ENCODE data around the gene SYNRG. TPM values are rescaled to one million over a fixed set of nuclear protein-coding genes. Genes with fewer than 3 reads are reported as not detected.

The SYNRG gene
- polyA plus RNA-seq, 1 experiment: 24.9 TPM

DNA sequence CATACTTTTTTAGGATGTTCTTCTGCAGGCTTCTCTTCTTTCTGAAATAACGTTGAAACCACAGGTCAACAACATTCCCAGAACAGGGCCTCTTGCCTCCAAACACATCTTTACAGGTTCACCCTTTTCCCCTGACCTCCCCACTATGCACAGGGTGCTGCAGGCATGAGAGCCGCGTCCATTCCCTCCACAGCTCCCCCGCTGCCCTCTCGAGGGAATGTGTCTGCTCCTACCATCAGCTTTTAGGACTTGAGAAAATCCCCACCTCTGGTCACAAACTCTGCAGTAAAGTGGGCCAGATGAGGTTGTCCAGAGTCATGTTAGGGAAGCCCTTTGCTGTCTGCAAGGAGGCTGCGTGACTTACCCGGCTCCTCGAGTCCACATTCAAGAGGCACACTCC is 89.0 kb downstream of the SYNRG start:
- Histone ChIP-seq H3K4me3 (ENCODE audit: low read depth, low read length) (no peak overlapping the region), H3K27ac (ENCODE audit: low read depth, low read length) (peak overlapping the region; percentile 21), H3K27me3 (ENCODE audit: control insufficient read depth, insufficient read depth, low read length) (no peaks in the 10 kb centered on the region), H3K9me3 (ENCODE audit: control insufficient read depth, insufficient read depth, low read length) (no peaks in the 10 kb centered on the region)
- no peak for DNase-seq (ENCODE audit: low read depth, low spot score)
- TF ChIP-seq, protein P1, sequence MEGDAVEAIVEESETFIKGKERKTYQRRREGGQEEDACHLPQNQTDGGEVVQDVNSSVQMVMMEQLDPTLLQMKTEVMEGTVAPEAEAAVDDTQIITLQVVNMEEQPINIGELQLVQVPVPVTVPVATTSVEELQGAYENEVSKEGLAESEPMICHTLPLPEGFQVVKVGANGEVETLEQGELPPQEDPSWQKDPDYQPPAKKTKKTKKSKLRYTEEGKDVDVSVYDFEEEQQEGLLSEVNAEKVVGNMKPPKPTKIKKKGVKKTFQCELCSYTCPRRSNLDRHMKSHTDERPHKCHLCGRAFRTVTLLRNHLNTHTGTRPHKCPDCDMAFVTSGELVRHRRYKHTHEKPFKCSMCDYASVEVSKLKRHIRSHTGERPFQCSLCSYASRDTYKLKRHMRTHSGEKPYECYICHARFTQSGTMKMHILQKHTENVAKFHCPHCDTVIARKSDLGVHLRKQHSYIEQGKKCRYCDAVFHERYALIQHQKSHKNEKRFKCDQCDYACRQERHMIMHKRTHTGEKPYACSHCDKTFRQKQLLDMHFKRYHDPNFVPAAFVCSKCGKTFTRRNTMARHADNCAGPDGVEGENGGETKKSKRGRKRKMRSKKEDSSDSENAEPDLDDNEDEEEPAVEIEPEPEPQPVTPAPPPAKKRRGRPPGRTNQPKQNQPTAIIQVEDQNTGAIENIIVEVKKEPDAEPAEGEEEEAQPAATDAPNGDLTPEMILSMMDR (IDR thresholded peaks at IDR 0.05; ENCODE audit: low read depth, low read length): no peak
- CTCF ChIA-PET: interaction anchor here (0.6 kb wide), 1 partner anchor 49 kb away, joined by 4 read pairs; no protein-coding TSS in a partner anchor
- POLR2A ChIA-PET: no interaction called here

DNA sequence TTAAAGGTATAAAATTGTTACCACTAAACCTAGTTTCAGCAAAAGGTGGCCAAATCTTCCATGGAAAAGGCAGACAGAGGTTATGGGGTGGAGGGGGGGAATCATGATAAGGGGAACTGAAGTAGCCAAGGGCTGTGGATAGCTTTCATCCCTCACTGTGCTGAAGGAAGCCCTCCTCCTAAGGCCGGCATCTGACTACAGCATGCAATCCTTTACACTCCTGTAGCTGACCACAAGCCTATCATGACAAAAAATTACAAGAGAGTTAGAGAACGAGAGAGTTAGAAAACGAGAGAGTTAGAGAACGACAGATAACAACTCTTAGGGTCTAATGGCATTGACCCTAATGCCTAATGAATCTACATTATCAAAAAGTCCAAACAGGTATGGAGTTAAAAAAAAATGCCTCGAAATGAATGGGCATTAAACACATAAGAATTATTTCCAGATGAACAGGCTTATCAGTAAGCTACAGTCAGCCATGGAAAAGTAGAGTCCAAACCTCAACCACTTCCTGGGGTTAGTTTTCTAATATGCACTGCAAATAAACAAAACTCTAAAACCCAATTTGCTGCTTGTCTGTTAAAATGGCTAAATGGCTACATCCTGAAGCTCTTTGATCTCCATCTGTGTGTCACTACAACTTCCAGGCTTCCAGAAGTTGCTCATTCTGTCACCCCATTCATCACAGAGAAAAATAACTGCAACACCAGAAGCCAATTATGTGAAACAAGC is 89.8 kb downstream of the SYNRG start:
- Histone ChIP-seq H3K27me3 (ENCODE audit: control insufficient read depth, insufficient read depth, low read length) (no peaks in the 10 kb centered on the region), H3K27ac (ENCODE audit: low read depth, low read length) (peak overlapping the region; percentile 52), H3K4me3 (ENCODE audit: low read depth, low read length) (no peak overlapping the region), H3K9me3 (ENCODE audit: control insufficient read depth, insufficient read depth, low read length) (no peaks in the 10 kb centered on the region)
- TF ChIP-seq, protein P1 (IDR thresholded peaks at IDR 0.05; ENCODE audit: low read depth, low read length): no peak
- POLR2A ChIA-PET: no interaction called here
- no peak for DNase-seq (ENCODE audit: low read depth, low spot score)
- CTCF ChIA-PET: interaction anchor here (0.6 to 1.7 kb wide), 3 partner anchors 8 to 146 kb away, joined by 4 to 7 read pairs (median 7); no protein-coding TSS in a partner anchor

DNA sequence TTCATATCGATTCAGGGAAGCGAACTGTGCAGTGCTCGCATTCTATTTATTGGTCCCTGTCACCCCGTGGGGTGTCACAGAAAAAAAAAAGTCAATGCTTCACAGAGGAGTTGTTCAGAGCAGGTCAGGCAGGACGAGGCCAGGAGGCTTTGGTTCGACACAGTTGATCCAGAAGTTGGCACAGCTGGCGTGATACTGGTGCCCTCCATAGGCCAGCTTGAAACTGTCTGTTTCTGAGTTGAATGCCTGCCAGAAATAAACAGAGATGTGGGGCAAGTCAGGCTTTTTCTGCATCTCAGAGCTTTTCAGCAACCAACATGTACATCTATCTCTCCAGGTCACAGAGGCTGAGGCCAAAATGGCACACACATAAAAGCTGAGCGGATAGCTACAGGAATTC is 90.4 kb downstream of the SYNRG start:
- Histone ChIP-seq H3K27me3 (ENCODE audit: control insufficient read depth, insufficient read depth, low read length) (no peaks in the 10 kb centered on the region), H3K4me3 (ENCODE audit: low read depth, low read length) (no peak overlapping the region), H3K27ac (ENCODE audit: low read depth, low read length) (peak overlapping the region; percentile 52), H3K9me3 (ENCODE audit: control insufficient read depth, insufficient read depth, low read length) (no peaks in the 10 kb centered on the region)
- no peak for DNase-seq (ENCODE audit: low read depth, low spot score)
- TF ChIP-seq, protein P1 (IDR thresholded peaks at IDR 0.05; ENCODE audit: low read depth, low read length): no peak
- ChIA-PET CTCF (interaction anchor here (1.2 to 1.7 kb wide), 2 partner anchors 9 to 146 kb away, joined by 7 read pairs; no protein-coding TSS in a partner anchor), POLR2A (no interaction called here)

DNA sequence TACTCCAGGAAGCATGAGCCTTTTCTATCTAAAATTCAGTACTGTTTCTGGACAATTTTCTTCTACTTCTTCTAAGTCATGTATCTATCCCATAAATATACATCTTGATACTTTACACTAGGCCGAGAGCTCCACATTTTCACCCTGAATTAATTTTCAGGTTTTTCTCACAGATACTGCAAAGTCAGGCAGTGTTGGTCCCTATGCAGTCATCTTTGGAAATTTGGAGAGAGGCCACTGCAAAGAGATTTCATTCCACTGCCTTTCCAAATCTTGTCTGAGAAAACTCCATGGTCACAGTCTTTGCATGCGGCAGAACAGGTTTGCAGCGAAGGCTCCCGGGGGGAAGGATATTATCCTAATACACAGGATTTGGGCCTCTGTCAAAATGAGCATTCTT is 91.3 kb downstream of the SYNRG start:
- POLR2A ChIA-PET: no interaction called here
- Histone ChIP-seq H3K4me3 (ENCODE audit: low read depth, low read length) (no peak overlapping the region), H3K27ac (ENCODE audit: low read depth, low read length) (no peak overlapping the region), H3K9me3 (ENCODE audit: control insufficient read depth, insufficient read depth, low read length) (no peaks in the 10 kb centered on the region), H3K27me3 (ENCODE audit: control insufficient read depth, insufficient read depth, low read length) (no peaks in the 10 kb centered on the region)
- TF ChIP-seq, protein P1 (IDR thresholded peaks at IDR 0.05; ENCODE audit: low read depth, low read length): no peak
- CTCF ChIA-PET: interaction anchor here (0.9 to 1.6 kb wide), 2 partner anchors 10 to 145 kb away, joined by 3 to 8 read pairs; no protein-coding TSS in a partner anchor
- DNase-seq (ENCODE audit: low read depth, low spot score): no peak

DNA sequence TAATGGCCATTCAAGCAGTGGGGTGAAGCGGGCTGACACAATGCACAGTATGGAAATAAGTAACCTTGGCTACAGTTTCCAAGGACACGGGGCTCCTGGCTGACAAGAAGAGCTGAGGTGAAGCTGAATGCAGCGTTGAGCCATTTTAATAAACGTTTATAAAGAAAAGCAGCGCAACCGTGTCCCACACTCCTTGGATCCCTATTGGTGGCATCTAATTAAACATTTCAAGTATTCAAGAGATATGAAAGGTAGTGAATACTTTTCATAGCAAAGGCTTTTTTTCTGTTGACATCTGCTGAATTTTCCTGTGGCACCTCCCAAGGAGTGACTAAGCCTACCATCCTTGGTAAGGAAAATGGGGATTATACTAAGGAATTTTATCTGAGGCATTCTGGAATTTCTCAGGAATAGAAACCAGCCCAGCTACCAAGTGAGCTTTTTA is 93.1 kb downstream of the SYNRG start:
- DNase-seq (ENCODE audit: low read depth, low spot score): no peak
- TF ChIP-seq, protein P1 (IDR thresholded peaks at IDR 0.05; ENCODE audit: low read depth, low read length): no peak
- POLR2A ChIA-PET: no interaction called here
- CTCF ChIA-PET: interaction anchor here (0.7 to 1.3 kb wide), 2 partner anchors 54 to 98 kb away, joined by 6 to 10 read pairs; no protein-coding TSS in a partner anchor
- Histone ChIP-seq H3K4me3 (ENCODE audit: low read depth, low read length) (no peak overlapping the region), H3K27me3 (ENCODE audit: control insufficient read depth, insufficient read depth, low read length) (no peaks in the 10 kb centered on the region), H3K9me3 (ENCODE audit: control insufficient read depth, insufficient read depth, low read length) (no peaks in the 10 kb centered on the region), H3K27ac (ENCODE audit: low read depth, low read length) (no peak overlapping the region)
